DND-41 (cell line): ENCODE results near the gene OAS2.

ENCODE experiments used
- ATAC-seq: fragments of 200-7000 bp; cut with Tn5 transposase; 3 replicates; pipeline ENCODE4 v1.9.1; 2021; ENCODE audit warnings: low read depth; ENCODE audit not compliant: insufficient read depth
- DNase-seq: peaks from one replicate; pipeline ENCODE4 v3.0.0-alpha.2; 2020
- H2AFZ ChIP-seq: 2 replicates; pipeline ENCODE4 v1.6.0; 2012; ENCODE audit warnings: low read depth, low read length
- H3K27ac ChIP-seq: 2 replicates; pipeline ENCODE4 v1.5.1; 2012; ENCODE audit warnings: low read length, inconsistent platforms
- H3K27me3 ChIP-seq: fragments of 200-600 bp; sonication (generic); 2 replicates; pipeline ENCODE4 v1.6.0; 2012; ENCODE audit warnings: low read length, mild to moderate bottlenecking, inconsistent platforms; ENCODE audit not compliant: insufficient read depth, poor library complexity
- H3K36me3 ChIP-seq: 2 replicates; pipeline ENCODE4 v1.5.1; 2012; ENCODE audit warnings: low read length, inconsistent platforms; ENCODE audit not compliant: insufficient read depth
- H3K4me1 ChIP-seq: 2 replicates; pipeline ENCODE4 v1.5.1; 2012; ENCODE audit warnings: mild to moderate bottlenecking, low read length; ENCODE audit not compliant: insufficient read depth
- H3K4me2 ChIP-seq: 2 replicates; pipeline ENCODE4 v1.6.0; 2012; ENCODE audit warnings: mild to moderate bottlenecking, moderate library complexity, low read length, inconsistent platforms; ENCODE audit not compliant: insufficient read depth
- H3K4me3 ChIP-seq, 2 experiments: fragments of 200-600 bp in 1 of 2; shearing (Covaris generic) in 1 of 2; 2 replicates each; pipeline ENCODE4 v1.5.1; 2012 to 2016; ENCODE audit warnings: inconsistent platforms in 2 of 2, low read length in 2 of 2, mild to moderate bottlenecking in 2 of 2, low read depth in 1 of 2, moderate library complexity in 1 of 2
- H3K79me2 ChIP-seq: 2 replicates; pipeline ENCODE4 v1.6.0; 2012; ENCODE audit warnings: low read length, inconsistent platforms; ENCODE audit not compliant: insufficient read depth
- H3K9ac ChIP-seq: 2 replicates; pipeline ENCODE4 v1.6.0; 2012; ENCODE audit warnings: low read depth, mild to moderate bottlenecking, inconsistent platforms, low read length, moderate library complexity
- H3K9me3 ChIP-seq: 2 replicates; pipeline ENCODE4 v1.5.1; 2012; ENCODE audit warnings: low read length, moderate library complexity, mild to moderate bottlenecking, inconsistent platforms; ENCODE audit not compliant: insufficient read depth, severe bottlenecking
- H4K20me1 ChIP-seq: 2 replicates; pipeline ENCODE4 v1.6.0; 2012; ENCODE audit warnings: low read length; ENCODE audit not compliant: insufficient read depth
- EZH2 ChIP-seq: IDR thresholded peaks from 3 replicates; pipeline ENCODE4 v1.6.1; 2012; ENCODE audit warnings: borderline replicate concordance, low read depth, mild to moderate bottlenecking, moderate library complexity, low read length, inconsistent platforms; ENCODE audit not compliant: severe bottlenecking
- TF ChIP-seq, protein P1 (sequence below): IDR thresholded peaks from 2 replicates; pipeline ENCODE4 v1.5.1; 2012; ENCODE audit warnings: borderline replicate concordance, low read length, moderate library complexity, mild to moderate bottlenecking; ENCODE audit not compliant: poor library complexity, severe bottlenecking; ENCODE audit errors: extremely low read depth

The OAS2 gene

DNA sequence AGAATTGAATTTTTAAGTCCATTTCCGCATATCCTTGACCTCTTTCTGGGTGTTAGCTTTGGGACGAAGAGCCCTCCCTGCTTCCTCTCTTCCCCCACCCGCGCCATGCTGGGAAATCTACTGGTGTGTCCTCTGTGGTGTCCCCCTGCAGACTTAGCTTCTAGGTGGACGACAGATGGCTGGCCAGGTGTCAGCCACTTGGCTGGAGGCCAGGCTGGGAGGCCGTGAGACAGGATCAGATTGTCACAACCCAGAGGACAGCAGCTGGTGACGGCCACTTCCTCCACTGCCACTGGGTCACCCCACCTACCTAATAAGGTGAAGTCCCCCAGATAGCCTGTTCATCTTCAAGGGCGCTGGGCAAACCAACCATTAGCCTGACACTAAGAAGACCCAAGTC is 64.9 kb downstream of the OAS2 start:
- no peak overlapping the region for H3K4me3 ChIP-seq
- peaks cover 2% of the 10 kb centered on the region for H3K4me1 ChIP-seq
- H3K27ac ChIP-seq: no peak overlapping the region
- no peaks in the 10 kb centered on the region for H3K36me3 ChIP-seq
- no peaks in the 10 kb centered on the region for H3K79me2 ChIP-seq
- no peak for ATAC-seq
- no peaks in the 10 kb centered on the region for H3K9me3 ChIP-seq
- H3K27me3 ChIP-seq: no peaks in the 10 kb centered on the region
- no peak for TF ChIP-seq EZH2
- TF ChIP-seq, protein P1, sequence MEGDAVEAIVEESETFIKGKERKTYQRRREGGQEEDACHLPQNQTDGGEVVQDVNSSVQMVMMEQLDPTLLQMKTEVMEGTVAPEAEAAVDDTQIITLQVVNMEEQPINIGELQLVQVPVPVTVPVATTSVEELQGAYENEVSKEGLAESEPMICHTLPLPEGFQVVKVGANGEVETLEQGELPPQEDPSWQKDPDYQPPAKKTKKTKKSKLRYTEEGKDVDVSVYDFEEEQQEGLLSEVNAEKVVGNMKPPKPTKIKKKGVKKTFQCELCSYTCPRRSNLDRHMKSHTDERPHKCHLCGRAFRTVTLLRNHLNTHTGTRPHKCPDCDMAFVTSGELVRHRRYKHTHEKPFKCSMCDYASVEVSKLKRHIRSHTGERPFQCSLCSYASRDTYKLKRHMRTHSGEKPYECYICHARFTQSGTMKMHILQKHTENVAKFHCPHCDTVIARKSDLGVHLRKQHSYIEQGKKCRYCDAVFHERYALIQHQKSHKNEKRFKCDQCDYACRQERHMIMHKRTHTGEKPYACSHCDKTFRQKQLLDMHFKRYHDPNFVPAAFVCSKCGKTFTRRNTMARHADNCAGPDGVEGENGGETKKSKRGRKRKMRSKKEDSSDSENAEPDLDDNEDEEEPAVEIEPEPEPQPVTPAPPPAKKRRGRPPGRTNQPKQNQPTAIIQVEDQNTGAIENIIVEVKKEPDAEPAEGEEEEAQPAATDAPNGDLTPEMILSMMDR: no peak
- no peaks in the 10 kb centered on the region for H4K20me1 ChIP-seq
- no peak overlapping the region for H2AFZ ChIP-seq
- no peak overlapping the region for H3K4me2 ChIP-seq
- no peak overlapping the region for H3K9ac ChIP-seq
- no peak for DNase-seq

DNA sequence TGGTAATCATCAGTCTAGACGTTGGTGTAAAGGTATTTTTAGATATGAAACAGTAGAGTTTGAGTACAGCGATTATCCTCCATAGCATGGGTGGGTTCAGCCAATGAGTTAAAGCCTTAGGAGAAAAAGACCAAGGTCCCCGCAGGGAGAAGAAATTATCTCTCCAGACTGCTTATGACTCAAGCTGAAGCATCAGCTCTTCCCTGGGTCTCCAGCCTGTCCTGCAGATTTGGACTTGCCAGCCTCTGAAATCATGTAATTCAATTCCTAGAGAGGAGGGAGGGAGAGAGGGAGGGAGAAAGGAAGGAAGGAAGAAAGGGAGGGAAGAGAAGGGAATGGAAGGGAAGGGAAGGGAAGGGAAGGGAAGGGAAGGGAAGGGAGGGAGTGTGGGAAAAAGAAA is 66.2 kb downstream of the OAS2 start:
- Histone ChIP-seq H3K4me1 (peaks cover 15% of the 10 kb centered on the region), H3K27me3 (no peaks in the 10 kb centered on the region), H4K20me1 (no peaks in the 10 kb centered on the region), H3K9me3 (no peaks in the 10 kb centered on the region), H3K4me3 (no peak overlapping the region), H3K27ac (no peak overlapping the region), H3K4me2 (no peak overlapping the region), H2AFZ (no peak overlapping the region), H3K79me2 (peaks cover 6% of the 10 kb centered on the region; the same call in 1 of the 2 replicates), H3K9ac (no peak overlapping the region), H3K36me3 (no peaks in the 10 kb centered on the region)
- ATAC-seq: no peak
- TF ChIP-seq, protein P1: no peak
- DNase-seq: no peak

DNA sequence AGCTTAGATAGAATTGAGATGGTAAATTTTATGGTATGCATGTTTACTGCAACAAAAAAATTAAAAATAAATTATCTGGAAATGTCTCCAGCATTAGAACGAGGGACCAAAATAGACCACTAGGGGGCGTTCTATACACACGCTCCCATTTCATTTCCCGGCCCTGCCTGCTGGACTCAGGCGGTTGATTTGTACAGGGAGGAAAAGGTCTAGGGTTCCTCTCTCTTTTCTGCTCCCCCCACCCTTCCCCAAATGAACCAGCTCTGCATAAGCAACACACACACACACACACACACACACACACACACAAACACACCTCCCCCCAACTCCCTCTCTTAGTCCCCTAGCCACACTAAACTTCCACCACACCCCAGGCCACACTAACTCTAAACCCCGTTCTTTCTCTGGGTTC is 70.4 kb downstream of the OAS2 start:
- Histone ChIP-seq H3K4me1 (peaks cover 57% of the 10 kb centered on the region), H4K20me1 (no peaks in the 10 kb centered on the region), H3K79me2 (peaks cover 38% of the 10 kb centered on the region; the same call in 1 of the 2 replicates), H3K36me3 (no peaks in the 10 kb centered on the region), H3K27ac (peak overlapping the region; percentile 97), H3K9me3 (no peaks in the 10 kb centered on the region), H3K4me3 (no peak overlapping the region), H3K27me3 (no peaks in the 10 kb centered on the region), H3K9ac (peak overlapping the region; percentile 39), H3K4me2 (peak overlapping the region; percentile 42), H2AFZ (peak overlapping the region; percentile 72)
- ATAC-seq: peak; percentile 78
- DNase-seq: peak; percentile 84
- TF ChIP-seq EZH2: no peak
- TF ChIP-seq, protein P1: peak; percentile 90
